ENCODE measurements around the gene COL4A5.
A peak's percentile ranks its signal among the peaks of the same experiment; 100 is the strongest.

The COL4A5 gene

DNA sequence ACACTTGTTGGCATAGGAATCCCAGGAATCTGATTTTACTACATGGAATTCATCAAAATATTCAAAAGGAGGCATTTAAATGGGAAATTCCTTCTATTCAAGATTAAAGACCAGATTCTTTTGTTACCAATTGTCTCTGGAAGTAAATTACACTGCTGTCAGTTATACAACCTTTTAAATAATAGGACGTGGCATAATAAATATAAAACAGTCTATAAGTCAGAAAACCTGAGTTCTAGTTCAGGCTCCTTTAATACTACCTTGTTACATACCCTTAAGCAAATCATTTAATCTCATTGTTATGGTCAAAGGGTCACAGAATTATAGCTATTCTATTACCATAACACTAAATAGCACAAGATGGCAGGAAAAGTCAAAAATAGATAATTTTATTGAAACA is 20.2 kb upstream of the COL4A5 start:
- Histone ChIP-seq H2AFZ (no peak overlapping the region), H3K36me3 (ENCODE audit: control insufficient read depth, insufficient read depth, low read length) (no peaks in the 10 kb centered on the region), H3K4me1 (no peaks in the 10 kb centered on the region), H3K4me2 (ENCODE audit: low read length) (no peak overlapping the region), H3K27ac (no peak overlapping the region), H3K79me2 (no peaks in the 10 kb centered on the region), H3K27me3 (ENCODE audit: control insufficient read depth, insufficient read depth, low read length) (no peaks in the 10 kb centered on the region), H3K9me3 (ENCODE audit: control insufficient read depth, low read length) (no peaks in the 10 kb centered on the region), H3K9ac (no peak overlapping the region), H3K4me3 (ENCODE audit: low read depth, low read length) (no peak overlapping the region)
- TF ChIP-seq, protein P1, sequence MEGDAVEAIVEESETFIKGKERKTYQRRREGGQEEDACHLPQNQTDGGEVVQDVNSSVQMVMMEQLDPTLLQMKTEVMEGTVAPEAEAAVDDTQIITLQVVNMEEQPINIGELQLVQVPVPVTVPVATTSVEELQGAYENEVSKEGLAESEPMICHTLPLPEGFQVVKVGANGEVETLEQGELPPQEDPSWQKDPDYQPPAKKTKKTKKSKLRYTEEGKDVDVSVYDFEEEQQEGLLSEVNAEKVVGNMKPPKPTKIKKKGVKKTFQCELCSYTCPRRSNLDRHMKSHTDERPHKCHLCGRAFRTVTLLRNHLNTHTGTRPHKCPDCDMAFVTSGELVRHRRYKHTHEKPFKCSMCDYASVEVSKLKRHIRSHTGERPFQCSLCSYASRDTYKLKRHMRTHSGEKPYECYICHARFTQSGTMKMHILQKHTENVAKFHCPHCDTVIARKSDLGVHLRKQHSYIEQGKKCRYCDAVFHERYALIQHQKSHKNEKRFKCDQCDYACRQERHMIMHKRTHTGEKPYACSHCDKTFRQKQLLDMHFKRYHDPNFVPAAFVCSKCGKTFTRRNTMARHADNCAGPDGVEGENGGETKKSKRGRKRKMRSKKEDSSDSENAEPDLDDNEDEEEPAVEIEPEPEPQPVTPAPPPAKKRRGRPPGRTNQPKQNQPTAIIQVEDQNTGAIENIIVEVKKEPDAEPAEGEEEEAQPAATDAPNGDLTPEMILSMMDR (IDR thresholded peaks at IDR 0.05): no peak

DNA sequence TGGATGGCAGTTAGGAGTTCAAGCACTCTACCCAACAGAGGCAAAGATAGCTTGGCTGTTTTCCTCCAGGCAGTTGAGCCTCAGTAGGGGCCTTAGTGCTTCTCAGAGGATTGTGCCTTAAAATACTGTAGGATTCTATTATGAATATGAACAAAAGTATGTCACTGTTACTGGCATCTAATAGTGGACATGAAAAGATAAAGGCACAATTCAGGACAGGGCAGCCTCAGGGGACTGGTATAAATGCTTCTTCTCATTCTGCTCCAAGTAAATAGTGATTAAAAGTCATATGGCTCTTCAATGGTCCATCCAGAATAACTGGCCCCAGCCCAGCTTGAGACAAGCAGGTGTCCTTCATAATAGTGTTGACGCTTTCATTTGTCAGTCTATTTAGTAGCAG is 19.2 kb upstream of the COL4A5 start:
- H3K9me3 ChIP-seq (ENCODE audit: control insufficient read depth, low read length): no peaks in the 10 kb centered on the region
- TF ChIP-seq, protein P1 (IDR thresholded peaks at IDR 0.05): no peak
- no peaks in the 10 kb centered on the region for H3K79me2 ChIP-seq
- H3K4me3 ChIP-seq (ENCODE audit: low read depth, low read length): no peak overlapping the region
- no peak overlapping the region for H3K9ac ChIP-seq
- no peak overlapping the region for H3K4me2 ChIP-seq (ENCODE audit: low read length)
- no peaks in the 10 kb centered on the region for H3K36me3 ChIP-seq (ENCODE audit: control insufficient read depth, insufficient read depth, low read length)
- no peaks in the 10 kb centered on the region for H3K27me3 ChIP-seq (ENCODE audit: control insufficient read depth, insufficient read depth, low read length)
- no peak overlapping the region for H2AFZ ChIP-seq
- no peaks in the 10 kb centered on the region for H3K4me1 ChIP-seq
- no peak overlapping the region for H3K27ac ChIP-seq

DNA sequence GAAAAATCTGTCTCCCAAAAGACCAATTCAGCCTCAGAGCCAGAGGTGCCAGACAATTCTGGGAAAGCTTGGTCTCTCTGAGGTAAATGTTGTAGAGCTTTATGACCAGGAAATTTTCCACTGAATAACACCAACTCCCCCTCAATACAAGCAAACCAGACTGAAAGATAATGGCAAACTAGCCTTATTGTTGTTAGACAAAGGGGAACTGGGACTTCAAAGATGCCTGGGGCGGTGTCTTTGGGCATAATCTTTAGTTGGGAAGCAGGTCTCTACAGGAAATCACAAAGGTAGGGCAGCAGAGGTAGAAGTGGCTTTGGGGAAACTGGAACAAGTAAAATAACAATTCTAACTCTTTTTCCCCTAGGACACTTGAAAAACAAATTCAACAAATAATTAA is 13.4 kb upstream of the COL4A5 start:
- H3K79me2 ChIP-seq: no peaks in the 10 kb centered on the region
- no peak overlapping the region for H2AFZ ChIP-seq
- no peaks in the 10 kb centered on the region for H3K36me3 ChIP-seq (ENCODE audit: control insufficient read depth, insufficient read depth, low read length)
- no peaks in the 10 kb centered on the region for H3K4me1 ChIP-seq
- no peaks in the 10 kb centered on the region for H3K9me3 ChIP-seq (ENCODE audit: control insufficient read depth, low read length)
- no peaks in the 10 kb centered on the region for H3K27me3 ChIP-seq (ENCODE audit: control insufficient read depth, insufficient read depth, low read length)
- no peak overlapping the region for H3K9ac ChIP-seq
- H3K27ac ChIP-seq: no peak overlapping the region
- TF ChIP-seq, protein P1 (IDR thresholded peaks at IDR 0.05): no peak
- H3K4me2 ChIP-seq (ENCODE audit: low read length): no peak overlapping the region
- no peak overlapping the region for H3K4me3 ChIP-seq (ENCODE audit: low read depth, low read length)

DNA sequence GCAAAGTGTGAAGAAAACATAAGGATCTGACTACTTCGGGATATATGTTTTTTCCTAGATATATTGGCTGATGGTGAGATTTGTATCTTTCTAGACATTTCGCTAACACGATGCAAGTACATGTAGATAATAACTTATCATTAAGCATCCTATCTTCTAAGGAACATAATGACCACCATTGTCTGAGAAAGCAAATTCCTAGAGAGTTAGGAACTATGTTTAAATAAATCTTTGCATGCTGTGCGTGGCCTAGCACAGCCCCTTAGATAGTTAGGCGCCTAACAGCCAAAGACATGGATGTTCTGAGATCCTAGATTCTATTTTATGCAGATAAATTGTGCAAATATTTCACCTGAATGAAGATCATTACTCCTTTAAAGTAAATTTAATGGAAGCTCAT is 4.4 kb upstream of the COL4A5 start:
- Histone ChIP-seq H3K4me1 (no peaks in the 10 kb centered on the region), H3K79me2 (no peaks in the 10 kb centered on the region), H3K9me3 (ENCODE audit: control insufficient read depth, low read length) (no peaks in the 10 kb centered on the region), H3K4me3 (ENCODE audit: low read depth, low read length) (no peak overlapping the region), H2AFZ (no peak overlapping the region), H3K4me2 (ENCODE audit: low read length) (no peak overlapping the region), H3K36me3 (ENCODE audit: control insufficient read depth, insufficient read depth, low read length) (no peaks in the 10 kb centered on the region), H3K27ac (no peak overlapping the region), H3K9ac (no peak overlapping the region), H3K27me3 (ENCODE audit: control insufficient read depth, insufficient read depth, low read length) (no peaks in the 10 kb centered on the region)
- TF ChIP-seq, protein P1 (IDR thresholded peaks at IDR 0.05): no peak

DNA sequence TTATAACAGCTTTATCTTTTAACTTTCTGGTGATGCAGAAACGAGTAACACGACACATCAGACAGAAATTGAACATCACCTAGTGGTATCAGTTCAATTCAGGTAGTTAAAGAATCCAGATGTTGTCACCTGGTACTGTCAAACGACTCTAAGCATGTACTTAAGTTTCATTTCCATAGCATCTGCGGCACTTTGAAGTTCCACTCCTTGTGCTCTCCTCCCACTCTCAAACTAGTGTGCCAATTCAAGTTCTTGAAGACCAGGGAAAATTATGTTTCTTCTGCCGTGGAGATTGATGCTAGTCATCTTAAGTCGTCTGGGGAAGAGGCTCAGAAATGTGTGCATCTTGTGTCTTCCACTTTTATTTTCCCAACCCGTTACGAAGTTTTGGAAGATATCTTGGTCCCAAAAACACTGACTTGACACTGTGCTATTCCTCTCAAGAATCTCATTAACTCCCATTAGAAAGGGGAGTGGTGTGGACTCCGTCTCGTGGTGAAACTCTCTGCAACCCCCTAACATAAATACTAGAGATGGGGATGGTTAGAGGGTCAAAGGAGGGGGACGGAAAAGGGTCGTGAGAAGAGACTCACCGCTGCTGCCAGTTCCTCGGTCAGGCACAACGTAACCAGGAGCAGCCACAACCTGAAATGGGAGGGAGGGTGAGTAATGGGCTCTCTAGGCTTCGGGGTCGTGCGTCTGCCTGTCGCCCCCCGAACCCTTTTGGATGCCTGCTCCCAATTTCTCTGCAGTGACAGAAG is 2.1 kb upstream of the COL4A5 start:
- TF ChIP-seq, protein P1 (IDR thresholded peaks at IDR 0.05): no peak
- no peaks in the 10 kb centered on the region for H3K36me3 ChIP-seq (ENCODE audit: control insufficient read depth, insufficient read depth, low read length)
- no peaks in the 10 kb centered on the region for H3K4me1 ChIP-seq
- H3K4me3 ChIP-seq (ENCODE audit: low read depth, low read length): peak overlapping the region; percentile 9
- H3K27me3 ChIP-seq (ENCODE audit: control insufficient read depth, insufficient read depth, low read length): no peaks in the 10 kb centered on the region
- no peaks in the 10 kb centered on the region for H3K79me2 ChIP-seq
- H3K27ac ChIP-seq: no peak overlapping the region
- H3K9ac ChIP-seq: no peak overlapping the region
- H2AFZ ChIP-seq: peak overlapping the region; percentile 74
- H3K4me2 ChIP-seq (ENCODE audit: low read length): peak overlapping the region; percentile 55
- H3K9me3 ChIP-seq (ENCODE audit: control insufficient read depth, low read length): no peaks in the 10 kb centered on the region
